GM19468 (cell line): ENCODE results near the gene FIS1.
A peak's percentile ranks its signal among the peaks of the same experiment; 100 is the strongest.
"Not testable (repeated sequence)": the region's sequence is repeated elsewhere in the genome, so short reads cannot be mapped to it uniquely, and the experiment has no call there.

ENCODE experiments used
- ATAC-seq: cut with Tn5 transposase; IDR thresholded peaks from one replicate; pipeline ENCODE4 v1.9.1; 2021; ENCODE audit warnings: mild to moderate bottlenecking, moderate library complexity, moderate number of reproducible peaks; ENCODE audit not compliant: unreplicated experiment; ENCODE audit errors: extremely low read depth

FIS1 gene

GRCh38 chr7:101244375-101245146 is at the start of gene FIS1:
FIS1 (minus strand) TSS chr7:101245081; CDS start chr7:101245004, 77 bp downstream.
- peak; percentile 85 for ATAC-seq

- no peak for ATAC-seq
These were observed 49.4 kb upstream of the FIS1 start for GRCh38 chr7:101294039-101294831.

GRCh38 chr7:101293069-101294021 is 48.5 kb upstream of the FIS1 start:
- not testable (repeated sequence) for ATAC-seq

- not testable (repeated sequence) for ATAC-seq
These were observed 47.7 kb upstream of the FIS1 start for GRCh38 chr7:101292566-101292965.

GRCh38 chr7:101290186-101291037 is 45.5 kb upstream of the FIS1 start:
- ATAC-seq, result not testable (repeated sequence)

GRCh38 chr7:101289687-101290086 is 44.8 kb upstream of the FIS1 start:
- not testable (repeated sequence) for ATAC-seq

GRCh38 chr7:101288439-101288838 is 43.6 kb upstream of the FIS1 start:
- no peak for ATAC-seq

- no peak for ATAC-seq
These were observed 42.2 kb upstream of the FIS1 start for GRCh38 chr7:101287032-101287431.

- not testable (repeated sequence) for ATAC-seq
These were observed 41.0 kb upstream of the FIS1 start for GRCh38 chr7:101285880-101286279.

- ATAC-seq, result no peak
These were observed 40.3 kb upstream of the FIS1 start for GRCh38 chr7:101285171-101285570.

- not testable (repeated sequence) for ATAC-seq
These were observed 36.0 kb upstream of the FIS1 start for GRCh38 chr7:101280912-101281311.

GRCh38 chr7:101278461-101279292 is 33.8 kb upstream of the FIS1 start:
- no peak for ATAC-seq

GRCh38 chr7:101277155-101277554 is 32.3 kb upstream of the FIS1 start:
- ATAC-seq, result no peak

- ATAC-seq, result no peak
These were observed 28.3 kb upstream of the FIS1 start for GRCh38 chr7:101273206-101273605.

- ATAC-seq, result no peak
These were observed 26.1 kb upstream of the FIS1 start for GRCh38 chr7:101271021-101271420.

GRCh38 chr7:101269664-101270063 is 24.8 kb upstream of the FIS1 start:
- ATAC-seq, result no peak

GRCh38 chr7:101265622-101266516 is 21.0 kb upstream of the FIS1 start:
- ATAC-seq, result no peak
